NCI-H1694 treated with DMSO at 0.1 percent for 48 hours (cell line): ENCODE data around the gene SIAH1.
"Not testable (repeated sequence)": the region's sequence is repeated elsewhere in the genome, so short reads cannot be mapped to it uniquely, and the experiment has no call there.

Source experiments
- DNase-seq: peaks from one replicate; lab custom pipeline; 2025; lab: John Stamatoyannopoulos, UW

The SIAH1 gene

DNA sequence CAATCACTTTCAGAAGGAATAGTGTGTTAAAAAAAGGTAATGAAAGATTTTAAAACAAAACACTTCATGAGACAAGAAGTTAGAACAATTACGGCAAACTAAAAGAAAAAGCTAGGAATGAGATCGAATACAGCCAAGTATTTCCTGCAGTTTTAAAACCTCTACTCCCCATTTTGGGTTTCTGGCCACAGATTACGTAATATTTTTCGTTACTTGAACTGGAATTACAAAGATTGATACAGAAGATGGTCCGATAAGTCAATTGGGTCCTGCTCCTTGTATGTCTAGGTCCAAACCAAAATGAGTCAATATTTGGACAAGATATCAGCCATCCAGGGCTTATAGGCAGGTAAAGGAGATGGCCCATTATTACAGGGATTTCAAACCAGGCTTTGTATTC lies 52.2 kb downstream of the SIAH1 start:
- DNase-seq = no peak

DNA sequence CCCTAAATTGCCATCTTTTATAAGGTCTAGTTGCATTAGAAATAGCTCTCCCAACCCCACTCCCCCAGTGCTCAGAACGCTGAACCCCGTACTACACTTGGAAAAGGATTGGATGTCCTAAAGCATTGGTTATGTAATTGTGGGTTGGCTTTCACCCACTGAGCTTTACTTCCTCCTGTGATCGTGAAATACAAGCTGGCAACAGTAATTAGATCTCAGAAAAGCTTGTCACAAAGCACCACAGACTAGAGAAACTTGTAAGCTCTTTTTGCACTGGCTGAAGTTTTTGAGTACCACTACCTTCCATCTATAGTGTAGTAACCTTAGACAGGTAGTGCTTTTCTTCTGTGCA lies 54.4 kb downstream of the SIAH1 start:
- no peak for DNase-seq

DNA sequence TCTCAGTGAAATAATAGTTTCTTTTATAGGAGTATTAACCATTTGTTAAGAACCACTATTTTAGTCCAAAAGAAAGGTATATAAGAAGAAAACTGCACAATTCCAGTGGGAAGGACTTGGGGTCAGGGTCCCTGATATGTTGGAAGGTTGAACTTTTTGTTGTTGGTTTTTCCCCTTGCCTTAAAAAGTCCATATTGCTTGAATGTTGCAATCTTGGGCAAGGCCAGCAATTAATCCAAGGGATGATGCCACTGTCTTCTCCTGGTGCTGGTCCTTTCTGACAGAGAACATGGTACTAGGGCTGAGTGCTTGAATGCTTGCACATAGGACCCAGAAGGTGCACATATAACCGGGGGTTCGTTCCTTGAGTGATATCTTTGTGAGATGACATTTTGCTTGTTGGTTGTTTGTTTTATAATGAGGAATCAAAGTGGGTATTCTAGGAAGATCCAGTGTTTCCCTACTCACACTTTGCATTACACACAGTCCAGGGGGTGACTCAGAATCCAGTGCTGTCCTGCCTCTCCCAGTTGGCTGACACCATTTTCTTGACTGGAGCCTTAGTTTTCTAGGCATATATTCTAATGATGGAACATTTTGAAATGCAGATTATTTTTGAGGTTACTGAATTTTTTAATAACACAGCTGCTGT lies 54.9 kb downstream of the SIAH1 start:
- no peak for DNase-seq

DNA sequence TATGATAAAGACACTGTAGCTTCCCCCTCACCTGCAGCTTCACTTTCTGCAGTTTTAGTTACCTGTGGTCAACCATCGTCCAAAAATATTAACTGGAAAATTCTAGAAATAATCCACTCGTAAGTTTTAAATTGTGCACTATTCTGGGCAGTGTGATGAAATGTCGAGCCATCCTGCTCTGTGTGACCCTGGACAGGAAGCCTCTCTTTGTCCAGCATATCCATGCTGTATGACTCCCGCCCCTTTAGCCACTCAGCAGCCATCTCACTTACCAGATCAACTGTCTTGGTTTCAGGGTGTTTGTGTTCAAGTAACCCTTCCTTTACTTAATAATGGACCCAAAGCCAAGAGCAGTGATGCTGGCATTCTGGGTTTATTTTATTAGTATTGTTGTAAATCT lies 56.1 kb downstream of the SIAH1 start:
- DNase-seq = no peak

DNA sequence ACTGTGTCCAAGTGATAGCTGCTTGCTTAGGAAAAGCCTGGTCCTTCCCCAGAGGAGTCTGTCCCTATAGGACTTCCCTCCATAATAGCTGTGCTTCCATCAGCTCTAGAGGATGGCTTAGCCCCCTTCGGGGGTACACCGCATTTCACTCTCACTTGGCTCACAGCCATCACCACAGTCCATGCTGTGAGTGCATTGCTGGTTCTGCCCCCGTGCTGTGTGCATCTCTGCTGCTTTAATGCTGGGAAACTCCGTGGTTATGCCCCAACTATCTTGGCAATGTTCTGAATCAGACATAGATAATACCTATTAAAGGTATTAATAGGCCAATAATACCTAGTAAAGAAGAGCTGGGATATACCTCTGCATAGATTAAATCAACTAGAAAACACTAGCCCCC lies 58.3 kb downstream of the SIAH1 start:
- DNase-seq = no peak

DNA sequence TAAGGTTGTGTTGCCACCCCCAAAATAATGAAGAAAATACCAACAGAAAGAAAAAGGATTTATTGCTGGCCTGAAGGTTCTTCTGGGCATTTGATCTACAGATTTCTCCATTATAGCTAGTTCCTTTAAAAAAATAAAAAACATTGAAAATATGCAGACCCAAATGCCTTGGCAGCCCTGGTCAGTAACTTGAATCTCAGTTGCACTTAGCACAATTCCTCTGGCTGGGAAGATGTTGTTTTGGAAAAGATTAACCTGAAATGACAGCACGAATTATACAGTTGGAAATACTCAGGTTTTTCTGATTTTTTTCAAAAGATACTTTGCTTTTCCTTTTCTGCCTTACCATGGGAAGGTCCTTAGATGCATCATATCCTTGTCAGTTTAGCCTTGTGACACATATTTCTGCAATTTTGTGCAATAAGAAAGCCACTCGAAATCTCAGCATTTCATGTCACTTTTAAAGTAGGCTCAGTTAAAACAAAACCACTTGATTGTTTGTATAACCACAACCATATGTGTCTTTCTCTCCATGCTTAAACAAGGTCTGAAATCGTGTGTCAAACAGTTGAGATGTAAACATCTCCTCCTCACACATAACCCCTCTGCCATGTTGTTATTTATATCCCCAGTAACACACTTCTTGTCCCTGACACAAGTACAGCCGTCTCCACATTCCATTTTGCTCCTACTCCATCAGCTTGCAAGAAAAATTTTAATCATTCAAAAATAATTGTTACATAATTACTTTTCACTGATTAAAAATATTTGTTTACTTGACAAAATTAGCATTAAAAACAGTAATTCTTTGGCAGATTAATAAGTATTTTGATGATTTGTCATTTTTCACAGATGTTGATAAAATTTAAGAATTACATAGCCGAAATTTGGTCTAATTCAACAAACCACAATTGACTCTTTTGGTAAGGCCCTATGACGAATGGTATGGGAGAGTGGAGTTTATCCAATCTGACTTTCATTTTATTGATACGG lies 61.1 kb downstream of the SIAH1 start:
- no peak for DNase-seq

DNA sequence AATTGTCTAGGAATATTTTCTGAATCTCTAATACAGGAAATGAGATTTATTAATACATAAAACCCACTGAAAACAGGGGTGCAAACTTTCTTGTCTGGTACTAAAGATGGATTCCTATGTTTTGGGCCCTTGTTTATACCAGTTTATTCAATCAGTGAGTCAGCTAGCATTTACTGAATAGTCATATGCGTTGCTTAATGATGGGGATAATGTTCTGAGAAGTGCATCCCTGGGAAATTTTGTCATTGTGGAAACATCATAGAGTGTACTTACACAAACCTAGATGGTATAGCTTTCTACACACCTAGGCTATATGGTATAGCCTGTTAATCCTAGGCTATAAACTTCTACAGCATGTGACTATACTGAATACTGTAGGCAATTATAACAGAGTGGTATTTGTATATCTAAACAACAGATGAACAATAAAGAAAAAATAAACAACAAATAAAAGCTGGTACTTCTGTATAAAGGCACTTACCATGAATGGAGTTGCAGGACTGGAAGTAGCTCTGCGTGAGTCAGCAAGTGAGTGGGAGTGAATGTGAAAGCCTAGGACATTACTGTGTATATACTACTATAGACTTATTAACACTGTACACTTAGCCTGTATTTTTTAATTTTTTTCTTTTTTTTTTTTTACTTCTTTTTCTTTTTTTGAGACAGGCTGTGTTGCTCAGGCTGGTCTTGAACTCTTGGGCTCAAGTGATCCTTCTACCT lies 63.7 kb downstream of the SIAH1 start:
- no peak for DNase-seq

DNA sequence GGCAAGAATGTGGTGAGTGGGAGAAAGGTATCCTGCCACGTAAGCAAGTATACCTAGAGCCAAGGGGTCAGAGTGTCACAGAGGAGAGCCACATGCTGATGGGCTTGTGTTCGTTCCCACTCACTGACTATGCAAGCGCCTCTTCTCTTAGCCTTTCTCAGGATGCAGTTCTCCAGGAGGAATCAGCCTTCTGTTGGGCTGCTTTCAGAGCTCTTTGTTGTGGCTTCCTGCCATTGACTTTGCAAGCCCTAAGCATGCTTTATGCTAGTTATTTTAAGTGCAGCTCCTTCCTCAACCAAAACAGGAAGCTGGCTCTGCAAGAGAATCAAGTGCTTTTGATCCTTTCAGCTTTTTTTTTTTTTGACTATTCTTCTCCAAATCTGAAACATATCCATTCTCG lies 66.6 kb downstream of the SIAH1 start:
- no peak for DNase-seq

DNA sequence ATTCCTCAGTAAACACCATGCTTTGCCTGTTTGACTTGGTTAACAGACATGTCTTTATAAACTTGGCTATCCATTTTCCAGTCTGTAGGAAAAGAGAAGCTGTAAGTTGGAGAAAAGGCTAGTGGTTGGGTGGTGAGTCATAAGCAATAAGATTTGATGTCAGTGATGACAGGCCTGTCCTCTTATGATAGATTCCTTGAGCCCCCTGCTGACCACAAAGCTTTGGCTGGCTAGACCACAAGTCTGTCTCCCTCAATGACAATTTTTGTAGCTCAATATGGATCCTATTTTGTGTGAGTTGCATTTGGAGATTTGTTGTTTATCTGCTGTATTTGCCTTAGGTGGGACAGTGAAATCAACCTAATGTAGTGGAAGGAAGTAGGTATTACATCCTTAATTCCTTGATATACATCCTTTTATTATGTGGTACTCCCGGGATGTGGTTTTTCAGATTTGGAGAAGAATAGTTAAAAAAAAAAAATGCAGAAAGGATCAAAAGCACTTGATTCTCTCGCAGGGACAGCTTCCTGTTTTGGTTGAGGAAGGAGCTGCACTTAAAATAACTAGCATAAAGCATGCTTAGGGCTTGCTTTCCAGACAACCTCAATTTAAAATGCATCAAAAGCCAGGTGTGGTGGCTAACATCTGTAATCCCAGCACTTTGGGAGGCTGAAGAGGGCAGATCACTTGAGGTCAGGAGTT lies 67.4 kb downstream of the SIAH1 start:
- no peak for DNase-seq

DNA sequence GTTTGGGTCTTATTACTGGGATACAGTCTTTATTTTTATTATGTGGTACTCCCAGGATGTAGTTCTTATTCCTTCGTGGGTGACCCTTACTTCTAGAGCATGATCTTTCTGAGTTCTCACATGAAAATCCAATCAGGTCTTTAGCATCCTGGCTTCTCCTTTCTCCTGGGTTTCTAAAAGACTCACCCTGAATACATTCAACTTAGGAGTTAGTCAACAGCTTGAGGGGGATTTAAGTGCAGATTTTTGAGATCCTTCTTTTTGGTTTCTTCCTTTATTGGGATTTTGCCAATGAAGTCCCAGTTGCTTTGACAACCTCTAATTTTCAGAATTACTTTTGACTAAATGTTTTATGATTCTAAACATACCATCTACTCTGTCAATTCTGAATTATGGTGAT lies 68.2 kb downstream of the SIAH1 start:
- no peak for DNase-seq

DNA sequence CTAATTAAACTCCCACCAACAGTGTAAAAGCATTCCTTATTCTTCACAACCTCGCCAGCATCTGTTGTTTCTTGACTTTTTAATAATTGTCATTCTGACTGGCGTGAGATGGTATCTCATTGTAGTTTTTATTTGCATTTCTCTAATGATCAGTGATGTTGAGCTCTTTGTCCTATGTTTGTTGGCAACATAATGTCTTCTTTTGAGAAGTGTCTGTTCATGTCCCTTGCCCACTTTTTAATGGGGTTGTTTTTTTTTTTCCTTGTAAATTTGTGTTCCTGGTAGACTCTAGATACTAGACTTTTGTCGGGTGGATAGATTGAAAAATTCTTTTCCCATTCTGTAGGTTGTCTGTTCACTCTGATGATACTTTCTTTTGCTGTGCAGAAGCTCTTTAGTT lies 71.3 kb downstream of the SIAH1 start:
- not testable (repeated sequence) for DNase-seq

DNA sequence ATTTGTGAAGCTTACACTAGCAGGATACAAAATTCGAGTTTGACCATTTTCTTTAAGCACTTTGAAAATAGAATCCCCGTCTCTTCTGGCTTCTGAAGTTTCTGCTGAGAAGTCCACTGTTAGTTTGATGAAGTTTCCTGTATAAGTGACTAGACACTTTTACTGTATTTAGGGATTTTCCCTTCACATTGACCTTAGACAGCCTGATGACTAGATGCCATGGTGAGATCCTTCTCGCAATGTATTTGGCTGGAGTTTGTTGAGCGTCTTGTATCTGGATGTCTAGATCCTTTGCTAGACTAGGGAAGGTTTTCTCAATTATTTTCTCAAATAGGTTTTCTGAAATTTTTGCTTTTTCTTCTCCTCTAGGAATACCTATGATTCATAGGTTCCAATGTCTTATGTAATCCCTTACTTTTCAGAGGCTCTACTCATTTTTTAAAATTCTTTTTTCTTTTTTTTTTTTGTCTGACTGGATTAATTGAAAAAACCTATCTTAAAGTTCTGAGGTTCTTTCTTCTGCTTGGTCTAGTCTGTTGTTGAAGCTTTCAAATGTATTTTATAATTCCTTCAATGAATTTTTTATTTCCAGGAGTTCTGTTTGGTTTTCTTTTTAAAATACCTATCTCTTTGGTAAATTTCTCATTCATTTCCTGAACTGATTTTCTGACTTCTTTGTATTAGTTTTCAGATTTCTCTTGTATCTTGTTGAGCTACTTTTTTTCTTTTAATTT lies 74.1 kb downstream of the SIAH1 start:
- DNase-seq = no peak
